GM21367 (cell line): ENCODE measurements around the gene MIPOL1.
"Not testable (repeated sequence)": the region's sequence is repeated elsewhere in the genome, so short reads cannot be mapped to it uniquely, and the experiment has no call there.

Experiments used
- ATAC-seq: cut with Tn5 transposase; IDR thresholded peaks from one replicate; pipeline ENCODE4 v1.9.1; 2021; ENCODE audit not compliant: unreplicated experiment

The MIPOL1 gene

DNA sequence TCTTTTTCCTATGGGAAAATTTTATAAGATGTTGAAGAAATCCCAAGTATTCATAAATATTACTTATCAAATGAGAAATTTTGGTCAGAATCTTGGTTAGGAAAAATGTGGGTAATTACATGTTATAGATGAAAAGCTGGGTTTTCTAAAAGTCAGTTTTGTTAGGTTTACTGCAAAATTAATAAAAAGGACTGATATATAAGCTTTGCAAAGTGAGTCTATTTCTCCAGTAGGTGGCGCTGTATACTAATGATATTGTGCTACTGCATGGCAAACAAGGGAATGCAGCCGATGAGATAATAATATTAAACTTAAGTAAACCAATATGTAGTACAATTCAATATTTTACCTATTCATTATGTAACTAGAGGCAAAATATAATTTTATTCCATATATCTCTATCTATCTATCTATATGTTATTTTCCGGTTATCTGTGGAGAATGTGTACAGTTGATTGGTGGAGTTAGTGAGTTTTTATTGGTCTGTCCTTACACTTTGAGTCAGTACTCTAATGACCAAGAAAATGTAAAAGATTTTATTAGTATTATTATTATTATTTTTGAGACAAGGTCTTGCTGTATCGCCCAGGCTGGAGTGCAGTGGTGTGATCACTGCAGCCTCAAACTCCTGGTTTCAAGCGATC is 32.9 kb downstream of the MIPOL1 start:
- ATAC-seq, result peak; percentile 65

DNA sequence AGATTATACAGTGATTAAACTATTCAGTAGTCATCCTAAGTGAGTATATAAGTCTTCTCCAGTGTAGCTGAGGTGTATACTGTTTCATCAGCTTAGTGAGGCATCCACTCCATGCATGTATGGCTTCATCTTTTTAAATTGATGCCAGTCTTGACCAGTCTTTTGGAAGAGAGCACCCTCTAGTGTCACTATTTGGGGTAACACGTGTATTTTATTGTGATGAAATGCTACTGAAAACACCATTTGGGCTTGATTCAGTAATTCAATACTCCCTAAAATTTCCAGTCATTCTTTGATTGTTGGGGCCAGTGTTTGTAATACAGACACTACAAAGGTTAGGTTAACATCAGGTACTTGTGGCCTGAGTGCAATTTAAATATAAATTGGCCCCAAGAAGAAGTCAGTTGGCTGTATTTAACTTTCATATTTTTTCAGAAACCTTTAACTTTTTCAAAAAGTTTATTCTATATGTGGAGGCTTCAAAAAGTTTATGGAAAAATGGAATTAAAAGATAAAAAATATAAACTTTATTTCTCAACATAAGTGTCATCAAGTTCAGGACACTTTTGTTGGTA is 35.3 kb downstream of the MIPOL1 start:
- peak; percentile 60 for ATAC-seq

DNA sequence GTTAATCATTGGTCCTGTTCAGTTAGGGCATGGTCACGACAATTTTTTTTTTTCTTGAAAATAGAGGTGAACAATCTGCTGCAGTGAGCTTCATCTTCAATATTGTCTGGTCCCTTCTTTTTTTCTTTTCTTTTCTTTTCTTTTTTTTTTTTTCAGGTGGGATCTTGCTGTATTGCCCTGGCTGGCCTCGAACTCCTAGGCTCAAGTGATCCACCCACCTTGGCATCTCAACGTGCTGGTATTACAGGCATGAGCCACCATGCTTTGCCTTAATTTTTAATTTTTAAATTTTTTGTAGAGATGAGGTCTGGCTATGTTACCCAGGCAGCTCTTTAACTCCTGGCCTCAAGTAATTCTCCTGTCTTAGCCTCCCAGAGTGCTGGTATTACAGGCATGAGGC is 36.5 kb downstream of the MIPOL1 start:
- no peak for ATAC-seq

DNA sequence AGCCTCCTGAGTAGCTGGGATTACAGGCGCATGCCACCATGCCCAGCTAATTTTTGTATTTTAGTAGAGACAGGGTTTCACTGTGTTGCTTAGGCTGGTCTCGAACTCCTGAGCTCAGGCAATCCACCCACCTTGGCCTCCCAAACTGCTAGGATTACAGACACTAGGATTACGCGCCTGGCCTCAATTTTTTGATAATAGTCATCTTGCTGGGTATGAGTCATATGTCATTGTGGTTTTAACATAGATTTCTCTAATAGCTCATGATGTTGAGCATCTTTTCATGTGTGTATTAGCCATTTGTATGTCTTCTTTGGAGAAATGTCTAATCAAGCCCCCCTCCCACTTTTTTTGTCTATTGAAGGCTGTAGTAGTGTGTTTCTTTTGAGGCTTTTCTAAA is 38.3 kb downstream of the MIPOL1 start:
- not testable (repeated sequence) for ATAC-seq

DNA sequence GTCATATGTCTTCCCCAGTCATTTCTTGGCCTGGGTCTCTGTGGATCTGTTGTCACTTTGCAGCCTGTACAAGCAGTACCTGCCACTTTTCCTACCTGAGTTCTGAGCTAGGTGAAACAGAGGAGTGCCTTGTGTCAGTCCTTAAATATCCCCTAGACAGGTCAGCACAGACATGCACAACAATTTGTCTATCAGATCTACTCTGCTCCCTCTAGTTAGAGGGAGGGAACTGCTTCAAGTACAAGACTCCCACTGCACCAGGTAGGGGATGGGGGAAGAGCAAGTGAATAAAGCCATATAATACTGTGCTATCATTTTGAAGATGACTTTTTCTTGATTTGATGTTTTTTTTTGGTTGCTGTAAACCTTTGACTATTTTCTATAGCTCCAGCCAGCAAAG is 39.4 kb downstream of the MIPOL1 start:
- ATAC-seq, result no peak

DNA sequence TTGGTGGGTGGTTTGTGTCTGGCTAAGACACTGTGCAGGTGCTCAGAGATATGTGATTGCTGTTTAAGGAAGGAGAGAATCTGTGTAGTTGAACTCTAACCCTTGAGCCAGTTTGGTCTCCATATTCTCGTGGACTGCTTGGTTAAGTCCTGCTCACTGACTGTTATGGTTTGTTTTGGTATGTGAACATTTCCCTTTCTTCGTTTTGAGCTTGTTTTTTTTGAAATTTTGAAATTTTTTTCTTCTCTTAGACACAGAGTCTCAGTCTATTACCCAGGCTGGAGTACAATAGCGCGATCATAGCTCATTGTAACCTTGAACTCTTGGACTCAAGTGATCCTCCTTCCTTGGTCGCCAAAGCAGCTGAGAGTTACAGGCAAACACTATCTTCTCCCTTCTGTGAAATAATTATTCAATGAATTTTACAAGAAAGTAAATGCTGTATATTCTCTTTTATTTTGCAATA is 40.0 kb downstream of the MIPOL1 start:
- ATAC-seq, result no peak

DNA sequence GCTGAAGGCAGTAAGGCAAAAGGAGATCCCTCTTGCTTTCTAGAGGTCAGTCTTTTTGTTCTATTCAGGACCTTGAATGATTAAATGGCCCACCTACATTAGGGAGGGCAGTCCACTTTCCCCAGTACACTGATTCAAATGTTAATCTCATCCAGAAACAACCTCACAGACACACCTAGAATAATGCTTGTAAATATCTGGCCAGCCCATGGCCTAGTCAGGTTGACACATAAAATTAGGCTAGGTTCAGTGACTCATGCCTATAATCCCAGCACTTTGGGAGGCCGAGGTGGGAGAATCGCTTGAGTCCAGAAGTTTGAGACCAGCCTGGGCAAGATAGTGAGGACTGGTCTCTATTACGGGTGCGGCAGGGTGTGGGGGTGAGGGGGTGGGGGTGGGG is 43.5 kb downstream of the MIPOL1 start:
- no peak for ATAC-seq

DNA sequence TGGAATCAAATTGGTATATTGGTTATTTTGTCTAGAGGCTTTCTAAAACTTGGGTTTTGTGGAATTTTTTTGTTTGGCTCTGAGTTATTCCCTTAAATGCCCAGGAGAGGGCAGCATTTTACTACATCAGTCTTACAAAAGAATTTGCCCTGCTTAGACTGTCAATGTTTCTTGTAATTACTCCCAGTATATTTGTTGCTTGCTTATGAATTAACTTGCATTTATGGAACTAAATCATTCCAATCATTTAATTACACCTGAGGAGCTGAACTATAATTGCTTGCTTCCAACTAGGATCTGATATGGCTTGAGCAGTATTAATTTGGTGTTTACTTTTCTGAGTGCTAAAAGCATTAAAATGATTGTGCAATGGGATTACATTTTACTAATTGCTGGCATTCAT is 48.7 kb downstream of the MIPOL1 start:
- no peak for ATAC-seq

DNA sequence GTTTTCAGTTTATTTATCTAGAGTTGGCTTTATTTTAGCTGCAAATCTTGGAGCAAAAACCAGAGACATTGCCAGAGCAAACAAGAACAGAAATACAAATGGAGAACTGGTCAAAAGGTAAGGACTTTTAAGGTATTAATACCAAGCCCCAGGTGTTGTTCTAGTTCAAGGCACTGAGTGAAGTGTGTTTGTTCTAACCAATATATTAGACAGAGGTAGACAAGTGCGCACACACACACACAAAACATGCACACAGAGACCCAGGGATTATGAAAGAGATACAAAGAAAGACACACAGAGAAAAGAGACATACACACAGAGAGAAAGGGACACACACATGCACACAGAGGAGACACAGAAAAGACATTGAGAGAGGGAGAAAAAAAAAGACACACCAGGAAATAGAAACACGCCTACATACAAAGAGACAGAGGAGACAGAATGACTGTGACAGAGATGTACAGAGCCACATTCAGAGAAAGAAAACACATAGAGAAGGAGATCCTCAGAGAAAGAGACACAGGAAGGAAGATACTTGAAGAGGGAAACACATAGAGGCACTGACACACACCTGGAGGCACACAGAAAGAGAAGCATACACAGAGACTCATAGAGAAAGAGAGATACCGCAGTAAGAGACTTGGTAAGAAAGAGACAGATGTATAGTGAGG is 50.2 kb downstream of the MIPOL1 start:
- no peak for ATAC-seq

DNA sequence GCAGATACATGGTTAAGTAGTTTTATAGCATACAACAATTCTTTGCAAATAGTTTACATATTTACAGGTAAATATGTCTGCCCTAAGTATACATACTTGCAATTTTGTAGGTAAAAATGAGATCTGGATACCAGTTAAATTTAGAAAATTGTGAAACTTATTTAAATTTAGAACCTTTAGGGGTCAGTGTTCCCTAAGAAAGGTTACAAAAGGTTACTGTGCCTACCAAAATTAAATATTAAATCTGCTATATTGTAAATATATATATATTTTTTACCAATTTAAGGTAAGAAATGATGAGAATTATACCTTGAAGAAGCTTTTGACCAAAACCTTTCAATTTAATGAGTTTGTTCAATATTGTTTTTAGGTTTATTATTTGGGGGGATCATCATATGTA is 54.0 kb downstream of the MIPOL1 start:
- no peak for ATAC-seq

DNA sequence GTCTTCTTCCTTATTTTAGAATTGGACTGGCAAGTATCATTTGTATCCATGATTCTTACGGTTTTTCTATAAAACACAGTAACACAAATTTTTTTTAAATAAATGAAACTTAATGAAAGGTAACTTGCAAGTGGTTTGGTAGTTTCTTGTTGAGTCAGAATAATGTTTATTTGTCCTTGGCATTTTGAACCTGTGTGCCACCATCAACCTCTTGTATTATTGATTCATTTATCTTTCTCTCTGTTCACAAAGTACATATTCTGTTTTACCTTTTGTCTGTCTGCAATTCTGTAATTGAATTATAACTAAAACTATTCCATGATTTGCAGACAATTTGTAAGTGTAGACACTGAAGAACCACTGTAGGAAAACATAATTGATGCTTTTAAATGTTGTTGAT is 54.7 kb downstream of the MIPOL1 start:
- ATAC-seq, result no peak

DNA sequence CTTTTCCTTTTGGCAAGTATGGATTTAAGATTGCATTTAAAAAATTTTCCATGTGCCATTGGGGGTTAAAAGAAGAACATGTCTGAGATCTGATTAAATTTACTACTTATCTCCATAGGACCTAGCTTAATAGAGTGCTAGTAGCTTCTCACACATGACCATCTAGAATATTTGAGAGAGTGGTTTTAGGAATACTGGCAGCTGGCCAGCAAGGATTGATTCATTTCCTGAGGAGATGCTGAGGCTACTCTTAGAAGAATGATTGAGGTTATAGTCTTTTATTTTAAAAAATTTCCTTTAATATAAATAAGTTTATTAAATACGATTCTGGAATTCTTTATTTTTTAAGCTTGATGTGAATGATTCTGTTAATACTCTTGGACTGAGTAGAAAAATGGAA is 56.2 kb downstream of the MIPOL1 start:
- ATAC-seq, result no peak

DNA sequence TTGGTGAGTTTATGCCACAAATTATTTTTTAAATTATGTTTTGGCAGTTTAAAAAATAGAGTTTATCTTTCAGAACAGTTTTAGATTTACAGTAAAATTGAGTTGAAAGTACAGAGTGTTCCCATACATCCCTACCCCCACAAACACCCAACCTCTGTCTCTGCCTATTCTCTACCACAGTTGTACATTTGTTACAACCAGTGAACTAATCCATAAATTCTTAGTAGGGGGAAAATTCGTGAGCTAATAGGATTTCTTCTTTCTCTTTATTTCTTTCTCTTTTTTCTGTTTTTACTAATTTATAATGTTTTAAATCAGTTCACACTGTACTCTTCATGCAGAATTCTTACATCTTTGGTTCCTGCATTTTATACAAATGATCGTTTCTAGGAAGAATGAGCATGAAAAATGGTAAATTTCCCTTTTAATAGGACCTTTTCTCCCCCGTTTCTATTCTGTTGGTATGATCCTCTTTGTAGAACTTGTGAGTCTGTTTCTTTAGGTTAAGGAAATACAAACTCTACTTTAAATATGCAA is 56.7 kb downstream of the MIPOL1 start:
- ATAC-seq, result no peak

DNA sequence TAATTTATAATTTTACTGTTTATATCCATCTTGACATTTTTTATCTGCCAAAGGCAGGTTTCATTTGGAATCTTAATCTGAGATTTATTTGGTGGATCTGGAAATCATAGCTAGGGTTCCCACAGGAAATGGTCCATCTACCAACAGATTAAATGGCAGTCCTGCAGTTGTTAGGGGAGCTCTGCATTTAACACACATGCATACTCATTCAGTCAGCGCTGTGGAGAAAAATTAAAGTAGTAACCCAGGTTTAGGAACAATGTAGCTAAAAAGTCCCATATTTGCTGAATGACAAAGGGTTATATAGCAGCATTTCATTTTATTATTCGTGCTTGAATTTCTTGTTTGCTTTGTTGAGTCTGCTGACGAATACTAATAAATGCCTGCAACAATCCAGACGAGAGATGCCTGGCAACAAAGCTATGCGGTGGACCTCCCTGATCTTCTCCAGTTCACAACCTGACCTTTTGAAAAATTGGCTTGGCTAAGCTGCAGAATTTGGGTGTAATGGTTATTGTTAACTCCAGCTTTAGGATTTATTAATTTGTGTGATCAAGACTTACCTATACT is 59.8 kb downstream of the MIPOL1 start:
- no peak for ATAC-seq

DNA sequence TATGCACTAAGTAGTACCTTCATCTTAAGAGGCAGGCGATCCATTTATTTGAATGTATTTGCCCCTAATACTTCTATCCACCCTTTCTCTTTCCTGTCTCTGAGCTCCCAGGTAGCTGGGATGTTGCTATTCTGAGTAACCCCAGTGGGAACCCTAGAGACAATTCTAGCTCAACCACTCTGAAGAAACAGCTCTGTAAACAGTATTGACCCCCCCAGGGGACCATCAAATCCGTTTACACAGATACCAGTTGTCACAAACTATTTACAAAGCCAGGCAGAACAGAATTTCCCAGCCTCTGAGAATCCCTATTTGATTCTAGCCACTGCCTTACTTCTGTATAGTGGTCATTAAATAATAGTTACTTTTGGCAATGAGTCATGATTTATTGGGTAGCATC is 64.9 kb downstream of the MIPOL1 start:
- no peak for ATAC-seq

DNA sequence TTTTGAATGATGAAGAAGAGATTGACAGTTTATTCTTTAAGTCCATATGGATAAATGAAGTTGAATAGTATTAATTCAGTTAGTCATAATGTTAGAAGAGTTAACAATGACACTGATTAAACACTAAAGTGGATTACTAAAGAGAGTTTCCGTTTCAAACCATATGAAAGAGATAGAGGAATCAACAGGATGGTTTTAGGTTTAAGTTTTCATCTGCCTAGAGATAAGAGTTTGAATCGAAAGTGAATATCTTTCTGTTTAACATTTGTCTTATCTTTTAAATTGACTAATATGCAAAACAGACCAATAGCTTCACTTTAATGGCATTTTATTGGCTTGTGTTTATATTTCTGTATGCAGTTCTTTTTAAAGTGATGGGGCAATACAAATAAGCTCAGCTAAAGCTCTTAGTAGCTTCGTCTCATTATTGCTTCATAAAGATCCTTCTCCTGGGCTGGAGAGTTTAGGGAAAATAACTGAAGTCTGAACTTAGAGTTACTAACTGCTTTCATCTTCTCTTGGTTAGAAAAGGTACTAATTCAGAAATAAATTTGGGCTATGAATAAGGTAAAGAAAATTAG is 66.0 kb downstream of the MIPOL1 start:
- ATAC-seq, result no peak

DNA sequence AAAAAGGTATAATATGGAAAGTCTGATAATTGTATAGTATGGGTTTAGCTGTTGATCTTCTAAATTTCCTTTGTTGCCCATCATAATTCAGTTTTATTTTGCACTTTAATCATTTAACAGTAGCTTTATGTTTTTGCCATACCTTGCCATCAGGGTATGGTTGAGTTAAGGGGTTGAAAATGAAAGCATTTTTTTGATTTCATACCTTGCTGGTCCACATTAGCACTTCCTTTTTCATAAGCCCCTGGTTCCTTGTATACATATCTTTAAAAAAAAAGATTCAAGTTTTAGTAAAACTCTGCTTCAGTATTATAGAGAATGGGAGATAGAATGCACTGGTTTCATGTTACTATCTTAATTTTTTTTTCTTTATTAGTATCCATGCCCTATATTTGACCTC is 71.1 kb downstream of the MIPOL1 start:
- no peak for ATAC-seq

DNA sequence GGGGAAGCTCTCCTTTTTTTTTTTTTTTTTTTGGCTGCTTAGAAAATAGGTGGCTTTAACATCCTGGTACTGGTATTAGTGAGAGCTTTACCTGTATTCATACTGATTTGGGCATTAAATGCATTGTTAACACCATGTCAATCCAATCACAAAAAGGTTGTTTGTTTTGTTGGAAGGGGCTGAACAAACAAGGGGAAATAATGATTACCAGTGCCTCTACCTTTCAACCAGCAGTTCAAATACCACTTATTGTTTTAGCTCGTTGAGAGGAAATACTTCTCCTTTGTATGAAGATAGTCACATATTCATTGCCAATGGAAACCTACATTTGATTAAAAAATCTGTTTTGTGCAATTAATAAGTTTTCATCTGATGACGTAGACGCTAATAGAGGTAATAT is 72.9 kb downstream of the MIPOL1 start:
- no peak for ATAC-seq

DNA sequence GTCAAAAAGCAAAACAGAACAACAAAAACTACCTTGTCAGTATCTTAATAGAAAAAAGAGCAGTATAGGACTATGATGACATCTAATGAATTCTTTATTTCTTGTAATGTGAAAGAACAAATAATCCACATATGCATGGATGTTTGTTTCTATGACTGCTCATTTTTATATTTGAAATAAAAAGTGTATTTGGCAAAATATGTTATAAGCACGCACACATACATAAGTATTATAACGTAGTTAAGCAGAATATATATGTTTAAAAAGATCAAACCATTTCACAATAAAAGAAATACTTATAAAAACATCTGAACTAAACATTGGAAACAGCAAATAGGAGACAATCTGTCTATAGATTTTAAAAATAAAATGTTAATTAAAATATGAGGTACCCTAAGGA is 74.8 kb downstream of the MIPOL1 start:
- ATAC-seq, result no peak

DNA sequence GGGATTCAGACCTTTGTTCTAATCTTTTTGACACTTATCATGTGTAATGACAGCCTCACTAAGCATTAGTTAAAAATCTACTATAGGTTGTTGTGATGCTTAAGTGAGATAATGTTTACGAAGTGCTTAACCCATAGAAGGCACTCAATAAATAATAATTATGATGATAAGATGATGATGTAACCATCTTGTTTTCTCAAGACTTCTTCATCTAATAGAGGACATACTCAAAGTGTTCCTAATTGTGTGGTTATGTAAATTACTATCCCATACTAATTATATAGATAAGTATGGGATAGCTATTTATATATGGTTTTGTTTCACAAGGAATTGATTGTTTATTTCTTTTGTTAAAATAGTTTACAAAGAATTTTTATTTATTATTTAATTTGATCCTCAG is 76.9 kb downstream of the MIPOL1 start:
- ATAC-seq, result no peak

DNA sequence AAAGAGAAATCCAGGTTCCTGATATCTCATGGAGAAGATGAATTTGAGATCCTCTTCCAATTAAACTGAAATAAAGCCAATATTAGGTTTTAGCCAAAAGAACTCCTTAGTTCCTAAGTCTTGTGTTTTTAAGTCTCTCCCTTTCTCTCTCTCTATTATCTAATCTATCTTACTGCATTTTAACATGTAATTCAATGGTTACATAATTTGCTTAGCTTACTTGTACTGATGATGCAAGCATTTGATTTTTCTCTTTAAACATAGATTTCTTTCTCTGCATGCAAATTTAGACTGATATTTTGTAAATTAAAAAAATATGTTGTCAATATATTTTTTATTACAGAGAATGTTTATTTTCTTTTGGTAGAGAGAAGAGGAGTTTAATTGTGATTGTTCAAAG is 78.2 kb downstream of the MIPOL1 start:
- ATAC-seq, result no peak
